HG03045 (cell line): ENCODE results near the gene SLC23A3.

Source experiments
- ATAC-seq: cut with Tn5 transposase; IDR thresholded peaks from one replicate; pipeline ENCODE4 v1.9.1; 2021; ENCODE audit warnings: mild to moderate bottlenecking, moderate library complexity; ENCODE audit not compliant: unreplicated experiment

The SLC23A3 gene

DNA sequence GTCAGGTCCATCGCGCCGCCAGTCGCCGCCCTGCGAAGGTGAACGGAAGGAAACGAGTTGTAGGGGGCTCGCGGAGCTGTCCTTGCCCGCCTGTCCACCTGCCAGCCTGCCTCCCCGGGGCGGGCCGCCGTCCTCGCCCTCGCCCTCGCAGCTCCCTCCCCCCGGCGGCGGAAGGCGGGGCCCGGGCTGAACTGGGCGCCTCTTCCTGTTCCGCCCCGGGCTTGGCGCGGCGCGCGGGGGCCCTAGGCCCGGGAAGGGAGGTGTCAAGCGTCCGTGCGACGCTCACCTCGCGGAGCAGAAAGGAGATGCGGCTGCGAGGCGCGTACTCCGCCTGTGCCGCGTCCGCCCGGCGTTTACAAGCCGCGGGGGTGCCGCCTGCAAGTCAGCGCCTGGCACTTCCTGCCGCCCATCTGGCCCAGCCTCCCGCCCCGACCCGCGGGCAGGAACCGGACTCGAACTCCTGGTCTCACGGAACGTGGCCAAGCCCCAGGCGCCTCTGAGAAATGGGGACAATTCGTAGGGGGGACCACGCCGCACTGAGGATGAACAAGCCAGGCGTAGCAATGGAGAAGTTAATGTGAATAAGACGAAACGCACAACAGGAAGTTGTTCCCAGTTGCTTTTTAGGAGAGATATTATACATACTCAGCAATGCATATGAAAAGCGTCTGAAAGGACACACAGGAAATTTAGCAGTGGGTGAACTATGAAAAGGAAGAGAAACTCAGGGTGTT, 7.2 kb upstream of the SLC23A3 start, which contains the start of gene CNPPD1:
TSS of gene CNPPD1 (minus strand) at position 108 of the 734 bp plus-strand sequence. CDS start at position 11, 97 bp downstream.
- ATAC-seq: peak; percentile 74

DNA sequence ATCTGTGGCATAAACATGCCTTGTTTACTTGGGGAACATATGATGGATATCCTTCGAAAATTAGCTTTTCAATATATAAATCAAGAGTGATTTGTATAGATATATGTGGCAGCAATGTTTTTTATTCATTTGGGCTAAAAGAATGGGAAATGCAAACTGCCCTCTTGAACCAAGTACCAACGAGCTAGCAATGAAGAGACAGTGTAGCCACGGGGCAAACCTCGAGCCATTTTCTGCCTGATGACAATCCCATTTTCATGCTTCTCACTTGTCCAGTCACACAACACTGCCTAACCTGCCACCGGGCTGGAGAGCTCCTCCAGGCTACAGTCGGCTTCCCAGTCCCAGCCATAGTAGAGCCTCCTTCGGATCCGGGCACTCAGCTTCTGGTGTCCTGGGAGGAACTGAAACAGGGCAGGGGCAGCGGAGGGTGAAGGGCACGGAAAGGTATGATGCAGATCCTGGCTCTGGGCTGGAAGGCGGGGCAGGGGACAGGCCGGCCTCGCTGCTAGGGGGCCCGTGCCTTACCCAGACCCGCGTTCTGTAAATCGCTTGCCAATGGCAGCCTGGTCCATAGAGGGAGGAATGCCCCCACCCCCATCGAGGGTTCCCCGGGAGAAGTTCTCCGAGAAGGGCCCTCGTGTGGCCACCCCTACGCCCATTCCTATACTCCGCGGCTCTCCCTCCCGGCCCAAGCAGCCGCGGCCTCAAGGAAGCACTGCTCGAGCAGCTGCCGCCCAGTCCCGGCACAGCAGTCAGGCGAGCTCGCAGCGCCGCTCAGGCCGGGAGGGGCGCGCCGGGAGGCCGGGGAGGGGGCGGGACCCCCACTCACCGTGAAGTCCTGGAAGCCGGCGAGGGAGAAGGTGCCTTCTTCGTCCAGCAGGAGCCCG, 6.3 kb upstream of the SLC23A3 start:
- ATAC-seq: peak; percentile 22

DNA sequence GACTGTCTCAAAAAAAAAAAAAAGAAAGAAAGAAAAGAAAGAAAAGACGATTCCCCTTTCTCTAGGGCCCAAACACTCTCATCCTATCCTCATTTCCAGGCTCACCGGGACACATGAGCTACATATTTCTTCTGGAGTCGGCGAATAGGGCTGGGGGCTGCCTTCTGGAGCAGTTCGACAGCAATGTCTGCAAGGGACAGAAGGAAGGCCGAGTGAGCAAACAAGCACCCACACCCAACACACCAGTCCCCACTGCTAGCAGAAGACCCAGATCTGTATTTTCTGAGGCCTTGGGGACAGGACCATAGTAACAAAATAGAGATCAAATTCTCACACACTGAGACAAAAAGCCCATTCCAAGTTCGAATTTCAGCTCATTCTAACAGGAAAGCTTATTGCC, 5.7 kb upstream of the SLC23A3 start:
- ATAC-seq: no peak

DNA sequence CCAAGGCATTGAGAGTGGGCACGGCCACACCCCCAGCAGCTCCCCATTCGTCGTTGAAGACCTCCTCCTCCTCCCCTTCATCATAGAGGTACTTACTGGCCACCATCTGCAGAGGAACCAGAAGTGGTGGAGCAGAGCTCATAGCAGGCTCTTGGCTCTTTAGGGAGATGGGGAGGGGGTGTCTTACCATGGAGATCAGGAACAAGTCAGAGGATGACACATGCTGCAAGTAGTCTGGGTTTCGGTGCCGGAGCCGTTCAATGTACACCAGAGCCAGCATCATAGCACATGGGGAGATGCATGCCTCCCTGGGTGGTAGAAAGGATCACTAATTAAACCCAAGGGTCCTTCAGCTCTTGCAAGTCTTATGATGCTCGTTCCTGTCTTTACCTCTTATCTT, 5.0 kb upstream of the SLC23A3 start:
- ATAC-seq: no peak

DNA sequence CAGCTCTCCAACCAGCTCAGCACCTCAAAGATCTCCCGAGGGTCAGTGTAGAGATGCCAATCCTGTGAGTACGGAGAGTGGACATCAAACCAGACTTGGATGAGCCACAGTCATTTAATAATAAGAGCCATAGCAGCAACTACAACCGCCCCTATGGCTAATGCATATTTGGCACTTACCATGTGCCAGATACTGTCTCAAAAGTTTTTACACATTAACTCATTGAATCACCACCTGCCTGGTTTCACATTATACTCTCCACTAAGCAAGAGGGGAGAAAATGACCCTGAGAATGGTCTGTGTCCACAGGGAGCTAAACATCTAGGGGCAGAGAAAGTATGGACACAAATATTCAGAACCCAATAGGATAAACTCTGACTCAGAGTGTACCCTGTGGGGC, 4.3 kb upstream of the SLC23A3 start:
- ATAC-seq: no peak

DNA sequence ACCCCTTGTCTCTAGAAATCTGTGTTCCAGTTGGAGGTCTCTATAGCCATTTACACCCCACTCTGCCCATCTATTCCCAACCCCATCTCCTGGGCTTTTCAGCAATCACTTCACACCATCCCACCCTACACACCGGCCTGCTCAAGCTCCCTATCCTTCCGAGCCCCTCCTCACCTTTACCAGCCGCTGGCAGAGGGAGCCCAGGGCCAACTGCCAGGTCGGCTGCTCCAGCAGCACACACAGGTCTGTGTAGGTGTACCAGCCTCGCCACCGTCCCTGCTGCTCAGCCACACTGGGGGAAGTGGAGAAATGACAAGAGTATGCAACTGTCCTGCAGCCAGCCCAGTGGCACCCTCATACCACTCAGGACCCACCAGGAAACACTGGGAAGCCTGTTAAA, 3.3 kb upstream of the SLC23A3 start:
- ATAC-seq: no peak

DNA sequence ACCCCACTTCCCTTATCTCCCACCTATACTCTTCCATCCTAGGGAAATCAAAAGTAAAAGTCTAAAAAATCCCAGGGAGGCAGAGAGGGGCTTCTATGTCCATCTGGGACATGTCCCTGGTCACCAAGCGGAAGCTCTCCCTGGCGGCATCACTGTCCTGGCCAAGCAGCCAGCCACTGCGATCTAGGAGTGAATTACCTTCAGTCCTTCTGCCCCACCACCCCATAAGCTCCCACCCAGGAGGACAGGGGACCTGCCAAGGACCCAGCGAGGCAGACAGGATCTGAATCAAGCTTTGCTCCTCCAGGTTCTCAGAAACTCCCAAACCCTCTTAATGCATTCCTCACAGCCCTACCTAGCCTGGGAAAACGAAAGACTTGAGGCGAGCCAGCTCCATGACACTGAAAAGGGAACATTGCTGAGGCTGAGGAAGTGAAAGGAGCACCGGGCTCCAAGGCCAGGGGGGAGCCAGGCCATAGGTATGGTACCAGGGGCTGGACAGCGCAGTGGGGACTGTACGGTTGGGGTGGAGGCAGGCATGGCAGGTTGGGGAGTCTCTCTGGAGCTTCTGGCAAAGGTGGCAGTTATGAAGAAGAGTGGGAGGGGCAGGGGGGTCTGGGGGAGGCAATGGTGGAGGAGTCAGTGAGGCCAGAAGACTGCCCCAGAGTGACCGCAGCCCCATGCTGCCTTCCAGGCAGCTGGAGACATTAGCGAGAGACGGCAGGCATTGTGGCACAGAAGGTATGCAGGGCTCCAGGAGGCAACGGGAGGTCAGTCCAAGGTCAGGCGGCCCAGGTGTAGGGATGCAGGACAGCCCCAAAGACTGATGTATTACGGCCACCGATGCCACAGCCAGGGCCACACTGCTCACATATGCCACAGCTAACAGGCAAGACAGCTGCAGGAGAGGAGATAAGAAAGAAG, 2.7 kb upstream of the SLC23A3 start:
- no peak for ATAC-seq

DNA sequence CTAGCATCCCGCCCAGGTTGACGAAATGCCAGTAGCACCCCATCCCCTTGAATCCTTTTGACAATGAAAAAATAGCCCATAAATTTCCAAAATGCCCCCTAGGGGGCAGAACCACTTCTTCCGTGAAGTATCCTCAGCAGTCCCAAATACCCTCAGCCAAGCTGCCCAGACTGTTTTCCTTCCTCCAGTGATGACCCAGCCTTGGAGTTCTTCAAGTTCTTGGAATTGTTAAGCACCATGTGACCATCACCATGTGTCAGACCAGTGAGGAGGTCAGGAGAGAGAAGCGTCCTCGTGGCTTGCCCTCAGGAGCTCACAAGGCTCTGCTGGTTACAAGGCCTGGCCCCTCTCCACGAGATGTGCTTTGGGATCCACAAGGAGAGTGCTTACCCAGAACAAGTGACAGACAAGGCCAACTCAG, 1.4 kb upstream of the SLC23A3 start:
- no peak for ATAC-seq

DNA sequence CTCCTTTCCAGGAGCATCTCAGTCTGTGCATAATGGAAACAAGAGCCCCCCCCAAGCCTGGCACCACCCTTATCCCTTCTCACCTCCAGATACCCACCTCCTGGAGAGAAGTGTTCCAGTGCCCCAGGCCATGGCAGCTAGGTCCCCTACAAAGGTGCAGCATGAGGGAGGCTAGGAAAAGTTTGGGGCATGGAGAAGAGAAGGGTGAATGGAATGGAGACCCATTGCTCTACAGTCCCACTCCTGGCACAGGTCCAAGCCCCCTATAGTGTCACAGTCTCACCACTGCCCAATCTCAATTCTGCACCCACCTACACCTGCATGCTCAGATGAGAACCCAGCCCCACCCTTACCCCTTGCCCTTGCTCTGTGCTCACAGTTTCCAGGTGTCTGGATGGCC, 897 bp downstream of the SLC23A3 start:
- no peak for ATAC-seq

DNA sequence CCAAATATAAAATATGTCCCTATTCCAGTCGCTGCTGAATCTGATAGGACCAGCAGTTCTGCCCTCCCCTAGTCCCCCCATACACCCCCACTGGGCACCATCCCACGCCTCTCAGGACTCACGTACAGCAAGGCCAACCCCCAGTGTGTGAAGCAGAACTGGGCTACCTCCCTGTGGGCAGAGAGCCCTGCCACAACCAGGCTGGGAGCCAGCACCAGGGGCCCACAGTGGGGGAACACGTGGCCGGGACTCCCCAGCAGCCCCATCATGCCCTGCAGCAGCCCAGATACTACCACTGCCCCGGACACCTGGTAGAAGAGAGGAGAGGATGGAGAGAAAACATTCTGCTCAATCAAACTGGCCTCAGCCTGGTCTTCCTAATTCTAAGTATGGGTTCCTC, 1.3 kb downstream of the SLC23A3 start:
- no peak for ATAC-seq

DNA sequence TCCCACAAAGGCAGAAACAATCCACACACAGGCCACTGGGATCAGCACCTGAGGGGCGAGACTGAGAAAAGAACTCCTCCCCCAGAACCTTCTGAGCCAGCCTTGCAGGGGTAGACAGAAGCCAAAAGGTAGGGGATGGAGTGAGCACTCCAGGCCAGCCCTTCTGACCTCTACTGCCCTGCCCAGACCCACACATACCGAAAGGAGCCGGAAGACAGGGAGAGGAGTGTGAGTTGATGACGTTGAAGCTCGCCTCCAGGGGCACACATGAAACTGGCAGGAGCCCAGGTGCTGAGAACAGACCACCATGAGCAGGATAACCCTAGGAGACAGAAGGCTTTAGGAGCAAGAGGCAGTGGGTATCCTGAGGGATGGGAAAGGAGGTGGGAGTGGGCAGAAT, 1.8 kb downstream of the SLC23A3 start:
- no peak for ATAC-seq

DNA sequence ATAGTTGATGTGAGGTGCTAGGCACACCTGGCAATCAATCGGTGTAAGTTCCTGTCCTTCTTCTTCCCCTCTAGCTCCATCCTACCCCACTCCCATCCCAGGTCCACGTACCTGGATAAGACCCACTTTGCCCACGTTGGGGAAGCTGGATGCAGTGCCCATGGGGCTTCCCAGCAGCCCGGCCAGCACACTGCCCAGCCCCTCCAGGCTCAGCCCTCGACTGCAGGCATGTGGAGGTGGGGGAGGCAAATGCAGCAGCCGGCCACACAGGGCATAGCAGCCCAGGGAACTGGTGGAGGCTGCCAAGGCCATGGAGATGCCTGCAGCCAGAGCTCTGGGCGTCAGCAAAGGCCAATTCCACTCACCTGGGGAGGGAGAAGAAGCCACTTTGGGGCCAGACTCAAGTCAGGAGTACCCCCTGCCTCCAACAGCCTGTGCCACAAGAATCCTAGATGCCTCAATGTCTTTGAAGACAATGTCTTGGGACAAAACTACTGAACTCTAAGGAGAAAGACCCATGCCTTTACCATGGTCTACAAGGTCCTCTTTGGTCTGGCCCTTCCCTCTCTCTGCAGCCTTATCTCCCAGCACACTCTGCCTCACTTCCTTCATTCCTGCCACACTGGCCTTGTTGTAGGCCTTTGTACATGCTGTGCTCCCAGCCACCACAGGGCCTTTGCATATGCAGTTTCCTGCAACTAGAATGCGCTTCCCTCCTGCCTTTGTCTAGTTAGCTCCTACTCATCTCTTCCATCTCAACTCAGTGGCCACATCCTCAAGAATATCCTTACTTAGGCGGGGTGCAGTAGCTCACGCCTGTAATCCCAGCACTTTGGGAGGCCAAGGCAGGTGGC, 4.5 kb downstream of the SLC23A3 start:
- no peak for ATAC-seq

DNA sequence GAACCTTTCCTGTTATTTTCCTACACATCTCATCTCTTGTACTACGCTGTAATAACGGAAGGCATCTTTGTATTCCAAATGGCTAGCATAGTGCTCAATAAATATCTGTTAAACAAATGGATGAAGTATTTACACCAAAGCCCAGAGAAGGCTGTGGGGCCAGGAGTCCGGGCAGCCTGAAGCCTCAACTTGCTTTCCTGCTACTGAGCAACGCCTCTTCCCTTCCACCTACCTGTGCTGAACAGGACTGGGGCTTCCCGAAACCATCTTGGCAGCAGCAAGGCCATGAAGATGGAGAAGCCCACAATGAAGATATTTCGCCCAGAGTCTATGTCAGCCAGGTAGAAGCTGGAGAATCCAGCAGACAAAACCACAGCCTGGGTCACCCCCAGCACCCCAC, 6.7 kb downstream of the SLC23A3 start:
- ATAC-seq: no peak

DNA sequence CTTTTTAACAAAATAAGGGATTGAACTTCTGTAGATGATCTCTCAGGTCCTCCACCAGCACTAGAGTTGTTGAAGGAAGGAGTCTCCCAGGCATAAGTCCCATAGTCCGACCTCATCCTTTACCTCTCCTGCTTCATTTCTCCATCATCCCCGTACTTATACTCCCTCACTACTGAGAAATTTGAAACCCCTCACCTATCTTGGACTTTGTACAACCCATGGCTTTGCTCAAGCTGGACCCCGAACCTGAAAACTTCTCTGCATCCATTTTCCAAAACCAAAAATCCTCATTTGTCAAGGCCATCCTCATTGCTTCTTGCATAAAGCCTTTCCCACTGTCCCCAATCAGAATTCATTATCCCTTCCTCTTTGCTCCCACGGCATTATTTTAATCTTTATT, 8.7 kb downstream of the SLC23A3 start:
- no peak for ATAC-seq

DNA sequence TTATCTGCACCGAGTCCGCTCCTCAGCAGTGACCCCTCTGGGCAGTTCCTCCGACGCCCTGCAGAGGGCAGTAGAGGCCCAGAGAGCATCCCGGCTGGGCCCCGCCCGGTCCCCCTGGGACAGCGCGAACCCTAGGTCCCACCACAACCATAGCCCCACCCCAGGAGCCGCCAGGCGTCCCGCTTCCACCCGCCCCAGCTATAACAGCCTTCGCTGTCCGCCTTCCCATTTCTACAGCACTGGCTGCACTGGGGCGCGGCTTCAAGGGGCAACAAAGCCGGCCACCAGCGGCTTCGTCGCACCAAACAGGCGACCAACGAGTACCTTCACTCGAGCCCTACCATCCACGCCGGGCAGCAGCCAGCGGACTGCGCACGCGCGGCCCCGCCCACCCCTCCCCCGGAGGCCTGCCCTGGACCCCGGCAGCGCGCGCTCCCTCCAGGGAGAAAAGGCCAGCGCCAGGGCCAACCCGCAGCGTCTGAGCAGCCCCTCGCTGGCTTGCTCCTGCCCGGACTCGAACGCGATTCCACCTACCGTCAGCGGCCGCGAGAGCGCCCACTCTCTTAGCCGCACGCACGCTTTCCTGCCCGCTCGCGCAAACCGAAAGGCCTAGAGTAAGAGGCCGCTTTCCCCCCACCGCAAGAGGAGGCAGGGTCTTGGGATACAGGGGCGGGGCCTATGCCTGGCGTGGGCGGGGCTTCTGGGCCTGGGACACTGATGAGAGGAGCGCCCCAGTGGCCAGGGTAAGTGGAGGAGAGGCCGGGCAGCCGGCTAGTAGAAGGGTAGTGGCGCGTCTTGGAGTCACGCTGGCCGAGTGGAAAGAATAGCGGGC, 9.4 kb downstream of the SLC23A3 start, which contains the start of gene NHEJ1:
TSS of gene NHEJ1 (minus strand) at position 630 of the 832 bp plus-strand sequence. CDS start 2,453 bp downstream, outside the sequence.
- ATAC-seq: peak; percentile 84

DNA sequence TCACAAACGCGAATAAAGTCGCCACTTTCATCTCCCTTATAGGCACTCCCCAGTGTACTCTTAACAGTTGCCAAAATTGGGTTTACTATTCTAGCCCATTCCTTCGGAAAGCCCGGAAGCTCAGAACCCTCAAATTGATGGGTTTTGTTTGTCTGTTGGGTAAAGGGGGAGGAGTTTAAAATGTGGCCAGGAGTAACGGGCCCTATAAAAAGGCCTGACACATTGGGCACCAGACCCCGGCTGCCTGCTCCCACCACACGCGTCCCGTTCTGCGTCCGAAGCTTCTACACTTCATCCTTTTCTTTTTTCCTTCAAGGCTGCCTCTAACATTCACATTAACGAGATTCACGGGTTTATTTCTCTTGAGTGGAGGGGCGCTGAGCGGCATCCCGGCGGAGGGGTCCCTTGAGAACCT, 10.1 kb downstream of the SLC23A3 start:
- peak; percentile 0 for ATAC-seq

DNA sequence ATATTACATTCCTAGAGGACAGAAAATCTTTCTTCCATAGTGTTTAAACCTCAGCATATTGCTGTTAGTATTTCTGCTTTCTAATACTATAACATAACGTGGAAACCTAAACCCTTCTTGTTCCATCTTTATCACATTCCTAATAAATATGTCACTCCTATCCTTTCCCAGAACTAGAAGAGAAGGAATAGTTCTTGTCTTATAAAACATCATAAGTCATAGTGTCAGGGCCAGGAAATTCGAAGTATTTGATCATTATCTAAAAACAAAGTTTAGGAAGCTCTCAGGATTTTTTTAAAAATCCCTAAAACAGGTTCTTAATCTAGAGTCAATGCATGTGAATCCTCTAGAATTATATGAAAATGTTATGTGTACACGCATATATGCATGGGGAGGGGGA, 11.2 kb downstream of the SLC23A3 start:
- ATAC-seq: no peak

DNA sequence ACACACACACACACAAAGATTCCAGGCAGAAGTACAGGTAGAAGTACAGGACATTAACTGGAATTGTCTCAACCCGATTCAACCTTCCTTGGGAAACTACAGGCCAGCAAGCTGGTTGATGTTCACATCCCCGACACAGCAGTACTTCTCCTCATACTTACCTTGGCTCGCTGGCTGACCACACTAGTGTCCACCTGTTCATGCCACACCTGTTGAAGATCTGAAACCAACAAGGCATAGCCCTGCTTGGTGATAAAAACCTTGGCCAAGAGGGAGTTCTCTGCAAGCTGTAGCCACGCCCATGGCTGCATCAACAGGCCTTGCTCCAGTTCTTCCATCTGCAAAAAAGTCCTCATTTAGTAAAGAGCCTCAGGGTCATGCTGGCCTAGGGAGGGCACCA, 11.8 kb downstream of the SLC23A3 start:
- no peak for ATAC-seq

DNA sequence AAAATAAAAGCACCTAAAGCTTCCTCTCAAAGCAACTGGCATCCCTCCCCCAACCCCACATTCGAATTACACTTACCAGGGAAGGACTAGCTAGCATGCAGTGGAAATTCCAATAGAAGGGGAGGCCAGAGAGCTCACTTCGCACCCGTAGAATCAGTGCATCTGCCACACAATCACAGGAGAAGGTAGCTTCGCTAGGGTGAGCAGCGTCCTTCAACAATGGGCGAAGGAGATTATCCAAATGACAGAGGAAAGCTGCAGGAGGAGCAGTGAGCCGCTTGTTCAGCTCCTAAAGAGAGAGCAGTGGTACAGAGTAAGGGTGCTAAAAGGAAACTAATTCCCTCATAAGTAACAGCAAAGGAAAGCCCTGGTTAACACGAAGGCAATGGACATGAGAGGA, 12.4 kb downstream of the SLC23A3 start:
- no peak for ATAC-seq
